HepG2 (cell line): Measurements from ENCODE around the gene B3GNT2. TPM values are rescaled to one million over a fixed set of nuclear protein-coding genes. Genes with fewer than 3 reads are reported as not detected.

Experiments used
- ARID3A ChIP-seq: IDR thresholded peaks from 2 replicates; pipeline ENCODE4 v1.6.1; 2012; ENCODE audit warnings: low read depth, low read length, improper control_type of control experiment
- BRF2 ChIP-seq: sonication (generic); formaldehyde crosslinking; IDR thresholded peaks from 2 replicates; pipeline ENCODE4 v1.8.1; 2022; ENCODE audit warnings: mild to moderate bottlenecking, missing genetic modification reagents
- DDIT3 ChIP-seq: sonication (generic); formaldehyde crosslinking; IDR thresholded peaks from 2 replicates; pipeline ENCODE4 v1.4.0; 2020; ENCODE audit warnings: mild to moderate bottlenecking, missing genetic modification reagents
- FOXP1 ChIP-seq, 2 experiments: fragments of 450-650 bp in 1 of 2; IDR thresholded peaks; 2 replicates each; pipeline ENCODE4 v1.6.1; 2017 to 2018; ENCODE audit warnings: antibody characterized with exemption in 1 of 2
- HNRNPL ChIP-seq: fragments of 200-400 bp; formaldehyde crosslinking; IDR thresholded peaks from 2 replicates; pipeline ENCODE4 v1.6.1; 2017; ENCODE audit warnings: mild to moderate bottlenecking, low read depth, low read length
- JUND ChIP-seq: sonication (generic); formaldehyde crosslinking; IDR thresholded peaks from 2 replicates; pipeline ENCODE4 v1.8.0; 2022; ENCODE audit warnings: mild to moderate bottlenecking, missing genetic modification reagents
- KLF13 ChIP-seq: sonication (generic); formaldehyde crosslinking; IDR thresholded peaks from 2 replicates; pipeline ENCODE4 v1.4.0; 2020; ENCODE audit warnings: mild to moderate bottlenecking, missing genetic modification reagents
- MEF2D ChIP-seq: sonication (generic); formaldehyde crosslinking; IDR thresholded peaks from 2 replicates; pipeline ENCODE4 v1.5.1; 2020; ENCODE audit warnings: mild to moderate bottlenecking, missing genetic modification reagents
- NCOR1 ChIP-seq: fragments of 200-600 bp; sonication (generic); IDR thresholded peaks from 2 replicates; pipeline ENCODE4 v1.7.0; 2017; ENCODE audit warnings: antibody characterized with exemption, low read length, borderline replicate concordance
- NR2F6 ChIP-seq, 2 experiments: IDR thresholded peaks; 2 replicates each; pipeline ENCODE4 v1.6.1; 2016; ENCODE audit warnings: antibody characterized with exemption in 1 of 2, mild to moderate bottlenecking in 1 of 2
- SAFB2 ChIP-seq: sonication (generic); formaldehyde crosslinking; IDR thresholded peaks from 2 replicates; pipeline ENCODE4 v1.5.1; 2020; ENCODE audit warnings: missing genetic modification reagents, low read depth, mild to moderate bottlenecking, borderline replicate concordance
- SMARCC2 ChIP-seq: fragments of 450-650 bp; IDR thresholded peaks from 2 replicates; pipeline ENCODE4 v1.6.1; 2017; ENCODE audit warnings: antibody characterized with exemption, mild to moderate bottlenecking
- SRSF1 ChIP-seq: fragments of 200-400 bp; formaldehyde crosslinking; optimal IDR thresholded peaks from 2 replicates; pipeline ENCODE3; 2017; ENCODE audit warnings: mild to moderate bottlenecking, low read depth, low read length, moderate library complexity
- ZKSCAN5 ChIP-seq: sonication (generic); formaldehyde crosslinking; IDR thresholded peaks from 2 replicates; pipeline ENCODE4 v1.5.1; 2020; ENCODE audit warnings: mild to moderate bottlenecking, missing genetic modification reagents
- ZNF12 ChIP-seq: sonication (generic); formaldehyde crosslinking; IDR thresholded peaks from 2 replicates; pipeline ENCODE4 v1.5.0; 2020; ENCODE audit warnings: missing genetic modification reagents
- ZNF136 ChIP-seq: sonication (generic); formaldehyde crosslinking; IDR thresholded peaks from 2 replicates; pipeline ENCODE4 v1.8.1; 2022; ENCODE audit warnings: low read depth, mild to moderate bottlenecking, moderate library complexity, missing genetic modification reagents
- ZNF276 ChIP-seq: sonication (generic); formaldehyde crosslinking; IDR thresholded peaks from 2 replicates; pipeline ENCODE4 v1.4.0; 2020; ENCODE audit warnings: mild to moderate bottlenecking, low read depth, missing genetic modification reagents
- ZNF317 ChIP-seq: sonication (generic); formaldehyde crosslinking; IDR thresholded peaks from 2 replicates; pipeline ENCODE4 v1.5.0; 2020; ENCODE audit warnings: mild to moderate bottlenecking, missing genetic modification reagents
- ZNF333 ChIP-seq: sonication (generic); formaldehyde crosslinking; IDR thresholded peaks from 2 replicates; pipeline ENCODE4 v1.4.0; 2020; ENCODE audit warnings: mild to moderate bottlenecking, missing genetic modification reagents, borderline replicate concordance
- ZNF770 ChIP-seq: sonication (generic); formaldehyde crosslinking; IDR thresholded peaks from 2 replicates; pipeline ENCODE4 v1.5.0; 2020; ENCODE audit warnings: mild to moderate bottlenecking, missing genetic modification reagents
- polyA plus RNA-seq, 8 experiments: library from polyadenylated mRNA; depleted of rRNA in 3 of 8; stranded (reverse) in 7 of 8; unstranded in 1 of 8; fragments of >200 nt; fragmentation: Illumina TruSeq in 4 of 8; extraction: Trizol in 4 of 8; gene quantifications; 2 replicates each; pipeline versions ENCODE4 v1.2.1 to v1.2.3, GENCODE V29; 2011 to 2016; ENCODE audit warnings: low read depth in 4 of 8, missing spikeins in 1 of 8, mixed read lengths in 1 of 8; ENCODE audit not compliant: insufficient read depth in 1 of 8
- total RNA-seq, 5 experiments: library from RNA; depleted of rRNA; stranded (reverse); fragments of >200 nt; fragmentation: Illumina TruSeq; extraction: Trizol; gene quantifications; 2 replicates each; pipeline ENCODE4 v1.2.3, GENCODE V29; 2016; ENCODE audit warnings: low read depth in 1 of 5

The B3GNT2 gene
- total and polyA plus RNA-seq, 2 of the 13 experiments (the other 11 are each of a cell fraction or from before 2014, with no cell fraction given) = 26.3 to 28.5 TPM

- TF ChIP-seq ZNF770 (CRISPR knock-in tag) (0 out of 2 replicates have a peak, but pooled peaks have one; percentile 20), NR2F6 (IDR thresholded peaks at IDR 0.05) (no peak), NR2F6 (CRISPR knock-in tag; IDR thresholded peaks at IDR 0.05) (peak; percentile 78), FOXP1 (IDR thresholded peaks at IDR 0.05) (no peak), FOXP1 (CRISPR knock-in tag; IDR thresholded peaks at IDR 0.05) (peak; percentile 73), ZKSCAN5 (CRISPR knock-in tag) (no peak), ZNF12 (CRISPR knock-in tag) (no peak), ZNF276 (CRISPR knock-in tag) (peak; percentile 57; the same call in 1 of the 2 replicates), ZNF136 (CRISPR knock-in tag) (no peak; the same call in 1 of the 2 replicates), SRSF1 (no peak), KLF13 (no peak), MEF2D (peak; percentile 79), ARID3A (peak; percentile 62; the same call in 1 of the 2 replicates), SAFB2 (no peak), SMARCC2 (no peak), JUND (CRISPR knock-in tag) (0 out of 2 replicates have a peak, but pooled peaks have one; percentile 17), HNRNPL (no peak), ZNF317 (CRISPR knock-in tag) (peak; percentile 96), BRF2 (no peak), NCOR1 (peak; percentile 76; the same call in 1 of the 2 replicates), DDIT3 (no peak), ZNF333 (no peak)
Observed at GRCh38 chr2:62194558-62195420, 1.1 kb upstream of the B3GNT2 start (continued).
